HK-2 (cell line): ENCODE results near the gene CEP192.

Experiments used
- DNase-seq: peaks from one replicate; pipeline ENCODE4 v3.0.0-alpha.2; 2018; ENCODE audit not compliant: unreplicated experiment

Gene CEP192

GRCh38 chr18:13138420-13139139, 147.4 kb downstream of the CEP192 start:
- DNase-seq = no peak

- no peak for DNase-seq
Measured at GRCh38 chr18:13139885-13140450, 148.8 kb downstream of the CEP192 start.

- no peak for DNase-seq
Measured at GRCh38 chr18:13141209-13141608, 150.0 kb downstream of the CEP192 start.

- no peak for DNase-seq
Measured at GRCh38 chr18:13145636-13146190, 154.6 kb downstream of the CEP192 start.

GRCh38 chr18:13147130-13147529, 156.0 kb downstream of the CEP192 start:
- DNase-seq = no peak

- no peak for DNase-seq
Measured at GRCh38 chr18:13151656-13152055, 160.5 kb downstream of the CEP192 start.

- no peak for DNase-seq
Measured at GRCh38 chr18:13158428-13158827, 167.3 kb downstream of the CEP192 start.

GRCh38 chr18:13159579-13159978, 168.4 kb downstream of the CEP192 start:
- DNase-seq = peak; percentile 10

GRCh38 chr18:13161276-13161899, 170.2 kb downstream of the CEP192 start:
- DNase-seq = no peak

GRCh38 chr18:13163167-13163927, 172.2 kb downstream of the CEP192 start:
- no peak for DNase-seq

GRCh38 chr18:13164406-13164805, 173.2 kb downstream of the CEP192 start:
- DNase-seq = no peak

GRCh38 chr18:13165636-13166423, 174.7 kb downstream of the CEP192 start:
- no peak for DNase-seq

- no peak for DNase-seq
Measured at GRCh38 chr18:13173578-13174145, 182.5 kb downstream of the CEP192 start.
